GM18505 (cell line): ENCODE measurements around the gene PSG1.
"Not testable (repeated sequence)": the region's sequence is repeated elsewhere in the genome, so short reads cannot be mapped to it uniquely, and the experiment has no call there.

Experiments
- ATAC-seq: cut with Tn5 transposase; IDR thresholded peaks from one replicate; pipeline ENCODE4 v1.9.1; 2021; ENCODE audit not compliant: unreplicated experiment
- POLR2A ChIP-seq: IDR thresholded peaks from 4 replicates; pipeline ENCODE4 v1.6.1; 2011; ENCODE audit warnings: borderline replicate concordance; ENCODE audit not compliant: insufficient read depth, insufficient read length; ENCODE audit errors: extremely low read depth

Gene PSG1

GRCh38 chr19:42879613-42880012, at the start of gene PSG1:
PSG1 (minus strand) TSS chr19:42879713; CDS start chr19:42879581, 132 bp downstream.
- ATAC-seq: no peak
- TF ChIP-seq POLR2A: no peak

- ATAC-seq: no peak
- TF ChIP-seq POLR2A: no peak
Observed at GRCh38 chr19:42928896-42929295, 49.4 kb upstream of the PSG1 start.

GRCh38 chr19:42926781-42927180, 47.3 kb upstream of the PSG1 start:
- no peak for ATAC-seq
- TF ChIP-seq POLR2A: no peak

- ATAC-seq: not testable (repeated sequence)
Observed at GRCh38 chr19:42923106-42923505, 43.6 kb upstream of the PSG1 start.

GRCh38 chr19:42920971-42921370, 41.5 kb upstream of the PSG1 start:
- not testable (repeated sequence) for ATAC-seq

- no peak for TF ChIP-seq POLR2A
- ATAC-seq: no peak
Observed at GRCh38 chr19:42919757-42920079, 40.2 kb upstream of the PSG1 start.

GRCh38 chr19:42919070-42919756, 39.7 kb upstream of the PSG1 start:
- ATAC-seq: not testable (repeated sequence)

GRCh38 chr19:42918377-42919069, 39.0 kb upstream of the PSG1 start:
- not testable (repeated sequence) for ATAC-seq

- not testable (repeated sequence) for ATAC-seq
Observed at GRCh38 chr19:42917634-42918033, 38.1 kb upstream of the PSG1 start, which contains the start of gene PSG6. PSG6 (minus strand) TSS chr19:42917894; CDS start chr19:42917792, 102 bp downstream.

GRCh38 chr19:42916931-42917330, 37.4 kb upstream of the PSG1 start:
- ATAC-seq: not testable (repeated sequence)

- ATAC-seq: not testable (repeated sequence)
Observed at GRCh38 chr19:42913516-42913915, 34.0 kb upstream of the PSG1 start.

GRCh38 chr19:42912941-42913340, 33.4 kb upstream of the PSG1 start:
- ATAC-seq: not testable (repeated sequence)

- not testable (repeated sequence) for ATAC-seq
Observed at GRCh38 chr19:42911731-42912130, 32.2 kb upstream of the PSG1 start.

GRCh38 chr19:42906162-42906561, 26.6 kb upstream of the PSG1 start:
- ATAC-seq: not testable (repeated sequence)

- ATAC-seq: not testable (repeated sequence)
Observed at GRCh38 chr19:42900561-42900960, 21.0 kb upstream of the PSG1 start.

- ATAC-seq: not testable (repeated sequence)
Observed at GRCh38 chr19:42899674-42900073, 20.2 kb upstream of the PSG1 start.

GRCh38 chr19:42899110-42899509, 19.6 kb upstream of the PSG1 start:
- ATAC-seq: not testable (repeated sequence)

- ATAC-seq: not testable (repeated sequence)
Observed at GRCh38 chr19:42898656-42899055, 19.1 kb upstream of the PSG1 start.

- ATAC-seq: not testable (repeated sequence)
Observed at GRCh38 chr19:42897729-42898128, 18.2 kb upstream of the PSG1 start.

GRCh38 chr19:42890446-42890845, 10.9 kb upstream of the PSG1 start:
- ATAC-seq: not testable (repeated sequence)

GRCh38 chr19:42887876-42888445, 8.4 kb upstream of the PSG1 start:
- not testable (repeated sequence) for ATAC-seq
